ENCODE measurements around the gene OTOG.

OTOG gene

GRCh38 chr11:17639781-17640180 is 92.7 kb downstream of the OTOG start:
- H3K79me2 ChIP-seq (ENCODE audit: control insufficient read depth, low read length): no peaks in the 10 kb centered on the region
- no peaks in the 10 kb centered on the region for H3K9me3 ChIP-seq (ENCODE audit: control insufficient read depth, insufficient read depth, low read length)
- H3K27me3 ChIP-seq (ENCODE audit: control insufficient read depth, low read length): no peaks in the 10 kb centered on the region
- H3K36me3 ChIP-seq (ENCODE audit: control insufficient read depth, low read length): no peaks in the 10 kb centered on the region
- no peak overlapping the region for H3K4me3 ChIP-seq (ENCODE audit: low read length)
- H3K9me2 ChIP-seq (replicated peaks; ENCODE audit: control insufficient read depth, low read length): no peaks in the 10 kb centered on the region
- H3F3A ChIP-seq (ENCODE audit: control insufficient read depth, insufficient read depth): no peaks in the 10 kb centered on the region
- TF ChIP-seq CTCF (IDR thresholded peaks at IDR 0.05; ENCODE audit: low read depth, low read length, poor library complexity, severe bottlenecking): no peak
- TF ChIP-seq EZH2phosphoT487 (IDR thresholded peaks at IDR 0.05; ENCODE audit: borderline replicate concordance, low read length): no peak
- H3K27ac ChIP-seq (ENCODE audit: low read depth, low read length): no peak overlapping the region
- no peak overlapping the region for H3K4me2 ChIP-seq (ENCODE audit: low read length)
- H4K20me1 ChIP-seq (ENCODE audit: control insufficient read depth, insufficient read depth, low read depth, low read length): no peaks in the 10 kb centered on the region
- H3K4me1 ChIP-seq (ENCODE audit: control insufficient read depth, low read length): no peaks in the 10 kb centered on the region

- H3K4me1 ChIP-seq (ENCODE audit: control insufficient read depth, low read length): no peaks in the 10 kb centered on the region
- no peaks in the 10 kb centered on the region for H3K9me3 ChIP-seq (ENCODE audit: control insufficient read depth, insufficient read depth, low read length)
- H4K20me1 ChIP-seq (ENCODE audit: control insufficient read depth, insufficient read depth, low read depth, low read length): no peaks in the 10 kb centered on the region
- no peaks in the 10 kb centered on the region for H3F3A ChIP-seq (ENCODE audit: control insufficient read depth, insufficient read depth)
- no peaks in the 10 kb centered on the region for H3K27me3 ChIP-seq (ENCODE audit: control insufficient read depth, low read length)
- H3K9me2 ChIP-seq (replicated peaks; ENCODE audit: control insufficient read depth, low read length): no peaks in the 10 kb centered on the region
- no peak for TF ChIP-seq EZH2phosphoT487 (IDR thresholded peaks at IDR 0.05; ENCODE audit: borderline replicate concordance, low read length)
- TF ChIP-seq CTCF (IDR thresholded peaks at IDR 0.05; ENCODE audit: low read depth, low read length, poor library complexity, severe bottlenecking): no peak
- H3K36me3 ChIP-seq (ENCODE audit: control insufficient read depth, low read length): no peaks in the 10 kb centered on the region
- no peaks in the 10 kb centered on the region for H3K79me2 ChIP-seq (ENCODE audit: control insufficient read depth, low read length)
- H3K4me2 ChIP-seq (ENCODE audit: low read length): no peak overlapping the region
- no peak overlapping the region for H3K27ac ChIP-seq (ENCODE audit: low read depth, low read length)
- no peak overlapping the region for H3K4me3 ChIP-seq (ENCODE audit: low read length)
Measured at GRCh38 chr11:17640493-17641164, 93.6 kb downstream of the OTOG start.

GRCh38 chr11:17641792-17642350 is 94.8 kb downstream of the OTOG start:
- Histone ChIP-seq H3K9me3 (ENCODE audit: control insufficient read depth, insufficient read depth, low read length) (no peaks in the 10 kb centered on the region), H3K79me2 (ENCODE audit: control insufficient read depth, low read length) (no peaks in the 10 kb centered on the region), H3K4me1 (ENCODE audit: control insufficient read depth, low read length) (no peaks in the 10 kb centered on the region), H3K36me3 (ENCODE audit: control insufficient read depth, low read length) (no peaks in the 10 kb centered on the region), H3K27ac (ENCODE audit: low read depth, low read length) (no peak overlapping the region), H3K27me3 (ENCODE audit: control insufficient read depth, low read length) (no peaks in the 10 kb centered on the region), H4K20me1 (ENCODE audit: control insufficient read depth, insufficient read depth, low read depth, low read length) (no peaks in the 10 kb centered on the region), H3K4me2 (ENCODE audit: low read length) (no peak overlapping the region), H3F3A (ENCODE audit: control insufficient read depth, insufficient read depth) (no peaks in the 10 kb centered on the region), H3K9me2 (replicated peaks; ENCODE audit: control insufficient read depth, low read length) (no peaks in the 10 kb centered on the region), H3K4me3 (ENCODE audit: low read length) (no peak overlapping the region)
- TF ChIP-seq EZH2phosphoT487 (IDR thresholded peaks at IDR 0.05; ENCODE audit: borderline replicate concordance, low read length) (no peak), CTCF (IDR thresholded peaks at IDR 0.05; ENCODE audit: low read depth, low read length, poor library complexity, severe bottlenecking) (no peak)

Measured in DOHH2 (cell line).